Pericardium fibroblast (primary cell): ENCODE results near the gene CEBPG. TPM values are rescaled to one million over a fixed set of nuclear protein-coding genes. Genes with fewer than 3 reads are reported as not detected.

Experiments
- total RNA-seq: library from RNA; depleted of rRNA; stranded (reverse); fragments of >200 nt; gene quantifications from 2 replicates; pipeline ENCODE4 v1.2.3, GENCODE V29; 2015

The CEBPG gene
- 21.4 and 21.9 TPM in 2 replicates for total RNA-seq

DNA sequence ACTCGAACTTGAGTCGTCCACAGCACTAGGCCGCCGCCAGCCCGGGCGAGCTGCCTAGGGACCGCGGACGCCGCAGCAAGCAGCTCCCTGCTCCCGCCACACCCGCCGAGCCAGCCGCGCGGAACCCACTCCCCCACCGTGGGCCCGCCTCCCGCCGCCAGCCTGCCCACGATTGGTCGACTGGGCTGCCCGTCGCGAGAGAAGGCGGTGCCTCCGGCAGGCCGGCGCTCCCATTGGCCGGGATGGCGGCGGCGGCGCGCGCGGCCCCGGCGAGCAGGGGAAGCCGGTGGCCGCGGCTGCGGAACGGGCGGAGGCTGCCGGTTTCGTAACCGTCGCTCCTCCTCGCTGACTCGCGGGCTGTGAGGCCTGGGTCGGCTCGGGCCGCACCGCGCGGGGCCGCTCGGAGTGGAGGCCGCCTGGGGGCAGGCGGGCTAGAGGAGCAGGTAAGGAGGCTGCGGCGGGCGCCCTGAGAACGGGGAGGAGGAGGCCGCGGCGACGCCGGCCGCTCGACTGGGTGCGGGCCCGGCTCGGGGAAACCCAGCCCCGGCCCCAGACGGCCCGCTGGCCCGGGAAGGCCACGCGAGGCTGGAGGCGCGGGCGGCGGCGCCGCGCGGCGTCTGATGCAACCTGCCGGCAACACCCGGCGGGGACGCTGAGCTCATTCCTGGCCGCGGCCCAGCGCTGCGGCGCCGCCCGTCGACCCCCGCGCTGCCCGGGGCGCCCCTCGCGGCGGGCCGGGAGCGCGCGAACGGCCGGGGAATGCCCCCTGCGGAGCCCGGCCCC lies at the start of gene CEBPG:
TSS of gene CEBPG (plus strand) at position 257 of the 783 bp plus-strand sequence. CDS start 5,531 bp downstream, outside the sequence.

Other genes starting within 250 kb of the CEBPG start
- not detected in 2 replicates for gene WDR88, start 241.6 kb upstream of the CEBPG start, total RNA-seq
- gene LRP3, start 179.4 kb upstream of the CEBPG start, total RNA-seq, result 39.5 and 42.9 TPM in 2 replicates
- gene SLC7A10, start 147.9 kb upstream of the CEBPG start, total RNA-seq, result 0.12 TPM in 1 of 2 replicates, not detected in the other
- 1.7 and 2.8 TPM in 2 replicates for gene CEBPA, start 71.2 kb upstream of the CEBPG start, total RNA-seq
- 70.0 and 78.3 TPM in 2 replicates for gene PEPD, start 148.1 kb downstream of the CEBPG start, total RNA-seq
- gene CHST8, start 248.2 kb downstream of the CEBPG start, total RNA-seq, result 0.12 TPM in 1 of 2 replicates, not detected in the other